ENCODE measurements around the gene TOM1. TPM values are rescaled to one million over a fixed set of nuclear protein-coding genes. Genes with fewer than 3 reads are reported as not detected.

Gene TOM1
- total and polyA plus RNA-seq, 2 of the 13 experiments (the other 11 are each of a cell fraction or from before 2014, with no cell fraction given) = 30.8 to 87.3 TPM

GRCh38 chr22:35301372-35301874, 1.7 kb downstream of the TOM1 start (continued):
- TF ChIP-seq CSRNP1 (CRISPR knock-in tag; IDR thresholded peaks at IDR 0.05) (no peak), NRL (CRISPR knock-in tag; IDR thresholded peaks at IDR 0.05; ENCODE audit: borderline replicate concordance) (no peak), ZBTB2 (CRISPR knock-in tag; IDR thresholded peaks at IDR 0.05; ENCODE audit: low read depth) (0 out of 2 replicates have a peak, but pooled peaks have one; percentile 4), ZNF782 (CRISPR knock-in tag; IDR thresholded peaks at IDR 0.05; ENCODE audit: borderline replicate concordance) (no peak), ZNF331 (CRISPR knock-in tag; IDR thresholded peaks at IDR 0.05) (peak; percentile 54; the same call in 1 of the 2 replicates), ATF3 (CRISPR knock-in tag; IDR thresholded peaks at IDR 0.05) (peak; percentile 47; the same call in 1 of the 2 replicates), ZNF790 (CRISPR knock-in tag; IDR thresholded peaks at IDR 0.05; ENCODE audit: borderline replicate concordance) (no peak), CREM (IDR thresholded peaks at IDR 0.05) (peak; percentile 43), CREM (CRISPR knock-in tag; IDR thresholded peaks at IDR 0.05) (no peak), TCF7L2 (IDR thresholded peaks at IDR 0.05; ENCODE audit: low read depth, low read length) (no peak), RCOR2 (CRISPR knock-in tag; IDR thresholded peaks at IDR 0.05) (no peak), ZNF619 (CRISPR knock-in tag; IDR thresholded peaks at IDR 0.05) (no peak), SAFB2 (CRISPR knock-in tag; IDR thresholded peaks at IDR 0.05; ENCODE audit: borderline replicate concordance, low read depth) (no peak), ZFP91 (CRISPR knock-in tag; IDR thresholded peaks at IDR 0.05; ENCODE audit: borderline replicate concordance) (no peak), GPN1 (CRISPR knock-in tag; IDR thresholded peaks at IDR 0.05; ENCODE audit: borderline replicate concordance) (no peak), NR2F2 (IDR thresholded peaks at IDR 0.05; ENCODE audit: borderline replicate concordance, low read depth) (no peak), ZNF501 (CRISPR knock-in tag; IDR thresholded peaks at IDR 0.05) (no peak), ZFAT (CRISPR knock-in tag; conservative IDR thresholded peaks at IDR 0.05) (no peak), ZFP82 (CRISPR knock-in tag; IDR thresholded peaks at IDR 0.05; ENCODE audit: borderline replicate concordance) (no peak), DMTF1 (CRISPR knock-in tag; IDR thresholded peaks at IDR 0.05) (no peak), NAIF1 (CRISPR knock-in tag; IDR thresholded peaks at IDR 0.05; ENCODE audit: borderline replicate concordance) (no peak), ZNF747 (CRISPR knock-in tag; IDR thresholded peaks at IDR 0.05; ENCODE audit: borderline replicate concordance) (no peak), ATRX (CRISPR knock-in tag; IDR thresholded peaks at IDR 0.05; ENCODE audit: borderline replicate concordance) (no peak), ZNF552 (CRISPR knock-in tag; IDR thresholded peaks at IDR 0.05; ENCODE audit: borderline replicate concordance) (no peak; the same call in 1 of the 2 replicates)
